A549 (cell line): ENCODE results near the gene PI4K2A. TPM values are rescaled to one million over a fixed set of nuclear protein-coding genes. Genes with fewer than 3 reads are reported as not detected.

ENCODE experiments used
- ATAC-seq, 2 experiments: fragments of 200-7000 bp in 1 of 2; fragments of >200 bp in 1 of 2; cut with Nextera tagmentation in 1 of 2; cut with Tn5 transposase in 1 of 2; 3 replicates each; pipeline versions ENCODE4 v1.8.0 to v1.9.1; 2018 to 2020; ENCODE audit warnings: mild to moderate bottlenecking in 1 of 2, moderate library complexity in 1 of 2
- CTCF ChIA-PET: fragments of 300-600 bp; sonication (Branson Sonifier 250); formaldehyde crosslinking; extraction: SDS; loops from one replicate; lab custom pipeline; 2021; ENCODE audit warnings: antibody characterized with exemption, inconsistent platforms; lab: Yijun Ruan, JAX
- POLR2A ChIA-PET: fragments of 350-600 bp; formaldehyde crosslinking; extraction: SDS; loops from one replicate; lab custom pipeline; 2021; ENCODE audit warnings: antibody characterized with exemption, inconsistent platforms; lab: Yijun Ruan, JAX
- DNase-seq, 2 experiments: peaks; one replicate each; pipeline versions ENCODE4 v3.0.0 to v3.0.0-alpha.2; 2011 to 2016; ENCODE audit warnings: low read depth in 1 of 2, low spot score in 1 of 2
- FAIRE-seq: peaks from 2 replicates; lab custom pipeline; 2011; peaks lifted over from hg19 to GRCh38; lab: Jason Lieb, UNC
- H3K27ac ChIP-seq, 2 experiments: fragments of >200 bp; sonication (Bioruptor Twin); formaldehyde crosslinking; 3 replicates each; pipeline ENCODE4 v1.5.1; 2016 to 2017
- H3K4me1 ChIP-seq: fragments of >200 bp; sonication (Bioruptor Twin); formaldehyde crosslinking; 3 replicates; pipeline ENCODE4 v1.6.1; 2016
- H3K4me2 ChIP-seq: fragments of >200 bp; sonication (Bioruptor Twin); formaldehyde crosslinking; 3 replicates; pipeline ENCODE4 v1.6.1; 2016
- H3K4me3 ChIP-seq: fragments of >200 bp; sonication (Bioruptor Twin); formaldehyde crosslinking; 3 replicates; pipeline ENCODE4 v1.5.1; 2016
- H3K9me3 ChIP-seq: fragments of >200 bp; sonication (Bioruptor Twin); formaldehyde crosslinking; 3 replicates; pipeline ENCODE4 v1.6.1; 2016
- BHLHE40 ChIP-seq: IDR thresholded peaks from 2 replicates; pipeline ENCODE4 v1.6.1; 2012; ENCODE audit warnings: low read depth, low read length, inconsistent platforms
- CBX2 ChIP-seq: fragments of 200-600 bp; sonication (generic); IDR thresholded peaks from 2 replicates; pipeline ENCODE4 v1.6.1; 2016; ENCODE audit warnings: low read depth, mild to moderate bottlenecking, borderline replicate concordance
- CTCF ChIP-seq: fragments of >200 bp; sonication (Bioruptor Twin); formaldehyde crosslinking; IDR thresholded peaks from 3 replicates; pipeline ENCODE4 v1.5.1; 2016
- E2F6 ChIP-seq: IDR thresholded peaks from 2 replicates; pipeline ENCODE4 v1.6.1; 2012; ENCODE audit warnings: low read depth, borderline replicate concordance
- EP300 ChIP-seq, 2 experiments: fragments of >200 bp; sonication (Bioruptor Twin); formaldehyde crosslinking; IDR thresholded peaks; 2 replicates in 1 of 2; 3 replicates in 1 of 2; pipeline ENCODE4 v1.6.1; 2016 to 2017
- ESRRA ChIP-seq: fragments of 150-350 bp; IDR thresholded peaks from 2 replicates; pipeline ENCODE4 v1.6.1; 2014; ENCODE audit warnings: mild to moderate bottlenecking, low read length, borderline replicate concordance
- FOSB ChIP-seq: fragments of 250-450 bp; sonication (Bioruptor Pico); IDR thresholded peaks from 2 replicates; pipeline ENCODE4 v1.5.0; 2020; ENCODE audit warnings: mild to moderate bottlenecking, moderate library complexity
- FOXS1 ChIP-seq: fragments of 250-450 bp; sonication (Bioruptor Pico); IDR thresholded peaks from 2 replicates; pipeline ENCODE4 v1.5.0; 2020; ENCODE audit warnings: mild to moderate bottlenecking, moderate library complexity
- HDAC2 ChIP-seq: fragments of 200-600 bp; sonication (generic); IDR thresholded peaks from 2 replicates; pipeline ENCODE4 v1.6.1; 2016
- HEYL ChIP-seq: fragments of 250-450 bp; sonication (Bioruptor Pico); IDR thresholded peaks from 2 replicates; pipeline ENCODE4 v1.8.0; 2021; ENCODE audit warnings: mild to moderate bottlenecking, moderate library complexity
- MAFK ChIP-seq: fragments of 450-650 bp; IDR thresholded peaks from 2 replicates; pipeline ENCODE4 v1.6.1; 2014; ENCODE audit not compliant: partially characterized antibody
- MAX ChIP-seq: IDR thresholded peaks from 2 replicates; pipeline ENCODE4 v1.6.1; 2012
- NFE2L2 ChIP-seq: fragments of 150-350 bp; conservative IDR thresholded peaks from 2 replicates; pipeline ENCODE4 v1.6.1; 2014; ENCODE audit warnings: low read length
- NR3C1 ChIP-seq: fragments of >200 bp; sonication (Bioruptor Twin); formaldehyde crosslinking; IDR thresholded peaks from 3 replicates; pipeline ENCODE4 v1.6.1; 2017
- RAD21 ChIP-seq, 2 experiments: fragments of >200 bp in 1 of 2; sonication (Bioruptor Twin) in 1 of 2; formaldehyde crosslinking in 1 of 2; IDR thresholded peaks in 1 of 2; conservative IDR thresholded peaks in 1 of 2; 2 replicates in 1 of 2; 3 replicates in 1 of 2; pipeline ENCODE4 v1.6.1; 2012 to 2018; ENCODE audit warnings: inconsistent platforms in 1 of 2
- RARB ChIP-seq: fragments of 250-450 bp; sonication (Bioruptor Pico); IDR thresholded peaks from 2 replicates; pipeline ENCODE4 v1.8.0; 2021; ENCODE audit warnings: mild to moderate bottlenecking, moderate library complexity
- RCOR1 ChIP-seq: fragments of 150-350 bp; IDR thresholded peaks from 2 replicates; pipeline ENCODE4 v1.6.1; 2014; ENCODE audit warnings: antibody characterized with exemption, low read length, low read depth
- RNF2 ChIP-seq: fragments of 200-600 bp; sonication (generic); IDR thresholded peaks from 2 replicates; pipeline ENCODE4 v1.6.1; 2016; ENCODE audit warnings: low read depth, mild to moderate bottlenecking, antibody characterized with exemption, moderate library complexity, borderline replicate concordance
- SMC3 ChIP-seq: fragments of >200 bp; sonication (Bioruptor Twin); formaldehyde crosslinking; IDR thresholded peaks from 3 replicates; pipeline ENCODE4 v1.6.1; 2018; ENCODE audit warnings: inconsistent platforms
- TFCP2L1 ChIP-seq: fragments of 250-450 bp; sonication (Bioruptor Pico); IDR thresholded peaks from 2 replicates; pipeline ENCODE4 v1.5.0; 2021; ENCODE audit warnings: mild to moderate bottlenecking
- TP53 ChIP-seq: fragments of 250-450 bp; sonication (Bioruptor Pico); IDR thresholded peaks from 2 replicates; pipeline ENCODE4 v1.5.0; 2021; ENCODE audit warnings: mild to moderate bottlenecking, moderate library complexity
- USF2 ChIP-seq: fragments of 450-650 bp; IDR thresholded peaks from 2 replicates; pipeline ENCODE4 v1.6.1; 2014; ENCODE audit warnings: antibody characterized with exemption
- ZC3H11A ChIP-seq: fragments of 450-650 bp; IDR thresholded peaks from 2 replicates; pipeline ENCODE4 v1.6.1; 2014; ENCODE audit warnings: antibody characterized with exemption, mild to moderate bottlenecking
- ZFP36 ChIP-seq: fragments of 450-650 bp; IDR thresholded peaks from 2 replicates; pipeline ENCODE4 v1.6.1; 2014; ENCODE audit warnings: borderline replicate concordance; ENCODE audit not compliant: partially characterized antibody
- ZSCAN20 ChIP-seq: fragments of 250-450 bp; sonication (Bioruptor Pico); IDR thresholded peaks from 2 replicates; pipeline ENCODE4 v1.8.0; 2022; ENCODE audit warnings: mild to moderate bottlenecking, moderate library complexity
- WGBS: methylation state at CpG from one replicate; pipeline ENCODE4 v1.1.6; 2017; ENCODE audit errors: missing lambda C conversion rate; 5-methylcytosine and 5-hydroxymethylcytosine counted together
- polyA plus RNA-seq, 4 experiments: library from polyadenylated mRNA; depleted of rRNA in 3 of 4; stranded (reverse); fragments of >200 nt; fragmentation: RNase III in 1 of 4; extraction: RNeasy Plus Mini Kit Qiagen cat#74134 plus additional on column Dnase treatment in 1 of 4; gene quantifications; 2 replicates in 3 of 4; 3 replicates in 1 of 4; pipeline ENCODE4 v1.2.3, GENCODE V29; 2011 to 2017

Gene PI4K2A
- polyA plus RNA-seq, 2 of the 4 experiments (the other 2 are of a cell fraction), result 16.6 TPM

GRCh38 chr10:97611473-97611872 is 29.0 kb upstream of the PI4K2A start:
- FAIRE-seq (no peak), ATAC-seq (peak in 1 of 2 experiments; percentile 6; a peak in 1 of 6 replicates)

GRCh38 chr10:97612386-97612785 is 28.1 kb upstream of the PI4K2A start:
- DNase-seq, result peak; percentile 70 to 85
- no peaks in the 10 kb centered on the region for H3K9me3 ChIP-seq
- WGBS, result 14% methylated on average over 2 of the region's 2 CpGs
- POLR2A ChIA-PET, result interaction anchor here (1.1 kb wide), 1 partner anchor 37 kb away, joined by 3 read pairs; no protein-coding TSS in a partner anchor
- H3K4me1 ChIP-seq, result peaks cover 17% of the 10 kb centered on the region; the same call in 2 of the 3 replicates
- TF ChIP-seq HDAC2 (no peak), EP300 (IDR thresholded peaks at IDR 0.05) (no peak), MAX (no peak), CBX2 (no peak), RAD21 (conservative IDR thresholded peaks at IDR 0.05 in 1 of 2, IDR thresholded peaks at IDR 0.05 in 1 of 2) (peak; percentile 95 to 98), SMC3 (peak; percentile 90), CTCF (peak; percentile 85), ZC3H11A (no peak)
- CTCF ChIA-PET, result interaction anchor here (0.6 to 39.7 kb wide), 43 partner anchors 12 to 205 kb away, joined by 3 to 1048 read pairs (median 4); partner anchors contain the start of genes ANKRD2, C10orf62, HOGA1 and MMS19
- FAIRE-seq, result peak; percentile 72
- peak overlapping the region; percentile 13 to 75; a peak in 4 of 6 replicates for H3K27ac ChIP-seq
- no peak overlapping the region for H3K4me2 ChIP-seq
- no peak overlapping the region for H3K4me3 ChIP-seq
- ATAC-seq, result peak; percentile 97 to 98

More at GRCh38 chr10:97611473-97611872, 29.0 kb upstream of the PI4K2A start:
- Histone ChIP-seq H3K4me3 (no peak overlapping the region), H3K27ac (peak overlapping the region; percentile 13 to 75; a peak in 4 of 6 replicates), H3K4me1 (peaks cover 17% of the 10 kb centered on the region; the same call in 2 of the 3 replicates), H3K9me3 (no peaks in the 10 kb centered on the region), H3K4me2 (no peak overlapping the region)
- TF ChIP-seq E2F6 (no peak), USF2 (no peak), EP300 (IDR thresholded peaks at IDR 0.05) (no peak), TP53 (CRISPR knock-in tag) (no peak), RARB (CRISPR knock-in tag) (no peak), TFCP2L1 (no peak), FOXS1 (CRISPR knock-in tag) (no peak), BHLHE40 (no peak), ZC3H11A (no peak), RCOR1 (no peak), ESRRA (no peak), HEYL (CRISPR knock-in tag) (no peak), RNF2 (no peak), MAFK (no peak), ZFP36 (no peak), FOSB (CRISPR knock-in tag) (no peak), ZSCAN20 (CRISPR knock-in tag) (no peak), NFE2L2 (no peak), NR3C1 (no peak)
- ChIA-PET CTCF (interaction anchor here (0.9 to 39.7 kb wide), 20 partner anchors 11 to 204 kb away, joined by 3 to 1048 read pairs (median 6); partner anchors contain the start of genes ANKRD2, C10orf62 and HOGA1), POLR2A (no interaction called here)
- no peak for DNase-seq
- WGBS, result 91% methylated on average over 7 of the region's 12 CpGs
